NCI-H1092 treated with DMSO at 0.1 percent for 48 hours (cell line): Measurements from ENCODE around the gene MBTPS2.
A peak's percentile ranks its signal among the peaks of the same experiment; 100 is the strongest.
"Not testable (repeated sequence)": the region's sequence is repeated elsewhere in the genome, so short reads cannot be mapped to it uniquely, and the experiment has no call there.

Experiments
- DNase-seq: peaks from one replicate; lab custom pipeline; 2025; lab: John Stamatoyannopoulos, UW

Gene MBTPS2

DNA sequence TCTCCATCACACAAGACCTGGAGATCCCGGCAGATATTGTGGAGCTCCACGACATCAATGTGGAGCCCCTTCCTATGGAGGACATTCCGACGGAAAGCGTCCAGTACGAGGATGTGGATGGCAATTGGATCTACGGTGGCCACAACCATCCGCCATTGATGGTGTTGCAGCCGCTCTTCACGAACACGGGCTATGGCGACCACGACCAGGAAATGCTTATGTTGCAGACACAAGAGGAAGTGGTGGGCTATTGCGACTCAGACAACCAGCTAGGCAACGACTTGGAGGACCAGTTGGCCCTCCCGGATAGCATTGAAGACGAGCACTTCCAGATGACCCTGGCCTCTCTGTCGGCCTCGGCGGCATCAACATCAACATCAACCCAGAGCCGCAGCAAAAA, 17.1 kb downstream of the MBTPS2 start:
- no peak for DNase-seq

GRCh38 chrX:21863241-21863640, 23.8 kb downstream of the MBTPS2 start:
- no peak for DNase-seq

DNA sequence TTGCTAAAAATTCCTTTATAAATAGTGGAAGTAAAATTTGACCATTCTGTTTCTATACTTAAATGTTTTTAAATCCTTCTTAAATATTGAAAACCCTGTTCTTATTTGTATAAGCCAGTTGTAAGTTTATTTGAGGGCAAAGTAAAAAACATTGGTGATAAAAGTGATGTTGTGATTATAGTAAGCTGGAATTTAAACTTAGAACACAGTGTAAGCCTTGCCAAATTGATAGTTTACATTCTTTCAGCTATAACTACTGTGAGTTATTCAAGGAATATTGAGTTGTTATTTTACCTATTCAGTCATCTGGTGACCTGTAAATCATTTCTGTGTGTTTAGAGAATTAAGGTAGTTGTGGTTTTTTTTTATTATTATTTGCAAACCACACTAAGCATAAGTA, 26.0 kb downstream of the MBTPS2 start:
- DNase-seq = no peak

DNA sequence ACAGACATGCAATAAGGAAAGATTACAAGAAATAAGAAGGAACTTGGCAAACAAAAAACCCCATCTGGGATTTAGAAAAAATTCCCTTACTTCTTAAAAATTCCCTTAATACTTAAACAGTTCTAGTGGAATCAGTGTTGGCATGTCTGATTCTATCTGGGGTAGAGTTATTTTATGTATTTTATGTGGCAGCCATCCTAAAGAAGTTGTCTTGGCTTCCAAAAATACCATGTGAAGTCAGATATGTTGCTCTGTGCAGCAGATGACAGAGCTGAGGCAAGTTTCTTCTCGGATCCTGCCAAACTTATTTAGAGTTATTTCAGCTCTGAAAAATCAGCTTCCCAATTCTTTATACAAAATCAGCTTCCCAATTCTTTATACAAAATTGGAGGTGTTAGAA, 31.1 kb downstream of the MBTPS2 start:
- DNase-seq = no peak

DNA sequence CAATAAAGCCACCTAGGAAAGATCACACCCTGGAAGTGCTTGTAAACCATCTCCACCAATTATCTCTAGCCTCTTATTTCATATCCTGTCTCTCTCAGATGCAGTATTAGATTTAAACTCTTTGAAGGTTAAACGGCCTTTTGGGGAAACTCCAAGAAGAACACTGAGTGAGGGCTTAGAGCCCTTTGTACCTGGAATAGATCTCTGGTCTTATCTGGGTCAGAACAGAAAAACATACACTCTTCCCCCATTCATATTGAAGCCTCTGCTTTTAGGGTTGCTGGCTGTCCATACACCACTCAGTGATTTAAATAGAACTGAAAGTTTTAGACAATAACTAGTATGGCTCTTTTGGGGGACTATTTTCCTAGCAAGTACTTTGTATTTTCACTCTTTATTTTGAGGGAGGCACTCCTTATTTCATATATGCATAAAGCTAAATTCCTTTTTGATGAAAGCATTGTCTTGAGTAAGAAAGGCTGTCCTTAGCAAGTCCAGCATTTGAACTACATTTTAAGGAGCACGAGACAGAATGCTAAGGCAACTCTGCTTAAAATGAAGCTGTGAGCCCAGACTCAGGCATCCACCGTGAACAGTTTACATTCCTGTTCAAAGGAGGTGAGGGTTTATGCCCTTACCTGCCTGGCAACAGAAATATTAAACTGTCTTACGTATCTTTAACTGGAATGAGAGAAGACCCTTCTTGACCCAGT, 33.8 kb downstream of the MBTPS2 start:
- no peak for DNase-seq

- not testable (repeated sequence) for DNase-seq
Observed at GRCh38 chrX:21874182-21874581, 34.8 kb downstream of the MBTPS2 start.

DNA sequence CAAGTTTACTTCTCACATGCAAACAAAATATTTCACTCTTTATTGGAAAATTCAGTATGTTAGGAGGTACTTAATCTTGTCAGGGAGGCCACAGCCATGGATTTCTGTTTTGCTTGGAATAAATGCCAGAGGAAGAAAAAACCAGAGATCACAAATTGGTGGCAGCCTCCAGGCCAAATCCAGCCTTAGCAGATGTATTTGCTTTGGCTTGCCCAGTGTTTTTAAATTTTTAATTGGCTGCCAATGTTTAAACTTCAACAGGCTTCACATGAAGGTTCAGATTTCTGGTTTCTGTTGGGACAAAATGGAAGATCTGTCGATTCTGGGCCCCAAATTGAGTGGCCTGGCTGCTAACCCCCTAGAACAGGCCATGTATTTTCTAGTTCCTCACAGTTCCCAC, 35.6 kb downstream of the MBTPS2 start:
- DNase-seq = no peak

- no peak for DNase-seq
Observed at GRCh38 chrX:21881881-21882574, 42.6 kb downstream of the MBTPS2 start.

DNA sequence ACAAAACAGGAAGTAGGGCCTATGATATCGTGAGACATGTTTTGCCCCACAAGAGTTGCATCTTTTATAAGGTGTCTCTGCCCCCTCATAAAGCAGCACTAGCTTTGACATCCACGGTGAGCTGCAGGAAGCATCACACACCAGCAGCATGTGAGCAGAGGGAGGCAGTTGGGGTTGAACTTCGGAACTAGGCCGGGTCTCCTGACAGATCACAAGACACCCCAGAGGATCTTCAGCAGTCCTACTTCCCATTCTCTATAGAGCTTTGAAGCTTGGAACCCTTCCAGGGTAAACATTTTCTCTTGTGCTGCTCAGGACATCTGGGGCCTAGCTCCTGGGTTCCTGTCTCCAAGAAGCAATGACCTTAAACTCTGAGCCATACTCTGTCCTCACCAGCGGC, 43.8 kb downstream of the MBTPS2 start:
- DNase-seq = no peak

DNA sequence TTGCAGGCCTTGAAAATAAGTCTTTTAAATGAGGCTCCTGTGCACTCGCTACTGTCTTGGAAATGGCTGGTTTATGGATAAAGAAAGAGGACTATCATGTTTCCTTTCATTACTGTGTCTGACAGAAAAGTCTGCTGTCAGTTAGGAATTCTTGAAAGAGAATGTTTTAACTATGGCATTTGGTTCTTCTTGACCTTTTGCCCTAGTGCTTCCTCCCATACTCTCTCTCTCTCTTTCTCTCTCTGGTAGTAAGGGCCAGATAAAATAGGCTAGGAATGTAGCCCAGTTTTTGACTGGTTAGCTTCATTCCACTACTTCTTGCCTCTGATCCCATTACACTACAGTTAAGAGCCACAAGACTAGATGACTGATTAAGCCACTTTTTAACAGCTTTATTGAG, 46.2 kb downstream of the MBTPS2 start:
- no peak for DNase-seq

DNA sequence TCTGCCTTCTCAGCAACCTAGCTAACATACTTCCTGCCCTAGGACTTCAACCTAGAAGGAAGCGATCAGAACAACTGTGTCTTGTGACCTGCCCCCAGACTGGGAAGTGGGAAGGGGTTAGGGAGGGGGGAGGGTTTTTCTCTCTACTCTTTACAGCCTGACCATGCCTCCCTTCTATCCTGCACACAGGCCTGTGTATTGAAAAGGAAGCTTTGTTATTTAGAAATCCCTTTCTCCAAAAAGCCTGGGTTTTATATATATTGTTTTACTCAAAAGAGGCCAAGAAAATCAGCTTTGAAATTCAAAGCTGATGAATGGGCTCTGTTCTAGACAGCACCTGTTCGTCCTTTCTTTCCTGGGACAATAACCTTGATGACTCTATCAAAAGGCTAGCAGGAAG, 65.9 kb downstream of the MBTPS2 start:
- peak; percentile 15 for DNase-seq

- DNase-seq = no peak
Observed at GRCh38 chrX:21905953-21906352, 66.5 kb downstream of the MBTPS2 start.

DNA sequence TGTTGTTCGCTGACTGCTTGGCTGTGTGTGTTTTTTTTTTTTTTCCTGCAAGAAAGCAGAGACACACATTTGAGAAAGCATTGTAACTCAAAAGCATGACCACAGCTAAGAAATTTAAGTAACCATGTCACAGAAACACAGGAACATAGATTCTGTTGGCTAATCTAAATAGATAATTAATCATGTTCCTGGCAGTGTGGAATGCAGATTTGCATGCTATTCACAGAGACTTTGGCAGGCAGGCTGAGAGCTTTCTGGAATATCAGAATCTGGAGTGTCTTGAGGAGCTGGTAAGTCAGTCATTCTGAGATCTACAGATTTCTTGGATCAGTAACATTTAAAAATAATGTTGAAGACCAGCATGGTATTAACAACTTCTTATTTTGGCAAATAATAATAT, 67.8 kb downstream of the MBTPS2 start:
- DNase-seq = no peak

DNA sequence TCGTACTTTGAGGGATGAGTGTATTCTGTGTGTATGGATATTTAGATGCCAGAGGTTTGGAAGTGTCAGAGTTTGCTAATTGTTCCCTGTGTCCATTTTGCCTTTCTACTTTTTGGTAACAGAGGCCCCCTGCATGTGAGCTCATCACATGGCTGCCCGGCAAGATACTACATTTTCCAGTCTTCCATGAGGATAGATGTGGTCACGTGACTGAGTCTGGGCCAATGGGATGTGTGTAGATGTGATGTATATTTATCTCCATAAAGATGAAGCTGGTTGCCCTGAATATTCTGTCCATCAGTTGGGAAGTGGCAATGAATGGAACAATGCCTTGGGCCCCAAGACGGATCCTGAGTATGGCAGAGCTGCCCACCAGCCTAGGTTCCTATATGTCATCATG, 72.1 kb downstream of the MBTPS2 start:
- DNase-seq = no peak

DNA sequence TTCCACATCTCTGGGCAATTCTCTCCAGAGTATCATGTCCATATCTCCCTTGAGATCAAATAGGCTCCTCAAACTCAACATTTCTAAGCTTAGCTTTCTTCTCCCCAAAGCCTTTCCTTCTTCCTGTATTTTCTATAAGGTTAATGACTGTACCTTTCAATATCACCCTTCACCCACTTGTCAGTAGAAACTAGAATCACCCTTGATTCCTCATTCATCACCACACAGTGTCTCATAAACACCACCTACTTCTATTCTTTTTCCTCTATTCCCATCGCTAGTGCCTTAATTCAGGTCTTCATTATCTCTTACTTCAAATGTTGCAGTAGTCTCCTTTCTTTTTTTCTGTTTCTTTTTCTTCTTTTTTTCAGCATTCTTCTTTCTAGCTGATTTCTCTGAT, 72.8 kb downstream of the MBTPS2 start:
- DNase-seq = no peak

DNA sequence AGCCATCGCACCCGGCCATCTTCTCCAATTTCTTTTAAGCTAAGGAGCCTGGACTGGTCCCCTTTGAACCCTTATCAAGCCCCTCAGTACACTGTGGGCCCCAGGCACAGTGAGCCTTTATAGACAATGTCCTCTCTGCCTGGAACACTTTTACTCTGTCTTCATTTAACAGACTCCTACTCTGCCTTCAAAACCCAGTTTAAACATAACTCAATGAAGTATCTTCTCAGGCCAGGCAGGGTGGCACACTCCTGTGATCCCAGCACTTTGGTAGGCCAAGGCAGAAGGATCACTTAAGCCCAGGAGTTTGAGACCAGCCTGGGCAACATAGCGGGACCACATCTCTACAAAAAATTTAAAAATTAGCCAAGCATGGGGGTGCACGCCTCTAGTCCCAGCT, 73.6 kb downstream of the MBTPS2 start:
- DNase-seq = no peak

- DNase-seq = no peak
Observed at GRCh38 chrX:21926116-21926515, 86.7 kb downstream of the MBTPS2 start.

DNA sequence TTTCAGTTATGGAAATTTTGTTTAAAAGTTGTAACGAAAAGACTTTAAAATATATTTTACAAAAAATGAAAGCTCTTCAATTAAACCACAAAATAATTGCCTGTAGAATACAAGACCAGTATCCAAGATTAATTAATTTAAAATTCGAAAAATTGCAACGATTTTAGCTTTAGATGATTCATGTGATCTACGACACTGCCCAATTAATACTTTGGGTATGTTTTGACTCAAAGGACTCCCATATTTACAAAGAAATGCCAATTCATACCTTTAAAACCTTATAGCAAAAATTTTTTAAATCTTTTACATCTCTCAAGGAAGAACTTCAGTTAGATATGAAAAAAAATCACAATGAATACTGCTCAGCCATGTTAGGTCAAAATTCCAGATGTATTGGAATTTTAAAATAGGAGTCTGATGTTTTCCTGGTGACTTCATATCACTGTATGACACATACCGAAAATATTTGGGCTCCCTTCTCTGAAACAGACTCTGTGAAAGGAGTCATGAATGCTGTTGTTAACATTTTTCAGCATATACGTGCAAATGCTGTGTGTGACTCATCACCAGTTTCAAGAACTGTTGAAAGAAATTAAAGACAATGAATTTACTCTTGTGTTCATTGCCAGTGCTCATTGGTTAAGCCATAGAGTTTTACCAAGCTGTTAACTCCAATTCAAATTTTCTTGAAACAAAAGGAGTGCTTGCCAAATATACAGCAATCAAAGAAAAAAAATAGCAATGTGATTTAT, 87.3 kb downstream of the MBTPS2 start:
- no peak for DNase-seq

GRCh38 chrX:21929209-21929608, 89.8 kb downstream of the MBTPS2 start:
- no peak for DNase-seq

GRCh38 chrX:21930986-21931385, 91.6 kb downstream of the MBTPS2 start:
- no peak for DNase-seq

DNA sequence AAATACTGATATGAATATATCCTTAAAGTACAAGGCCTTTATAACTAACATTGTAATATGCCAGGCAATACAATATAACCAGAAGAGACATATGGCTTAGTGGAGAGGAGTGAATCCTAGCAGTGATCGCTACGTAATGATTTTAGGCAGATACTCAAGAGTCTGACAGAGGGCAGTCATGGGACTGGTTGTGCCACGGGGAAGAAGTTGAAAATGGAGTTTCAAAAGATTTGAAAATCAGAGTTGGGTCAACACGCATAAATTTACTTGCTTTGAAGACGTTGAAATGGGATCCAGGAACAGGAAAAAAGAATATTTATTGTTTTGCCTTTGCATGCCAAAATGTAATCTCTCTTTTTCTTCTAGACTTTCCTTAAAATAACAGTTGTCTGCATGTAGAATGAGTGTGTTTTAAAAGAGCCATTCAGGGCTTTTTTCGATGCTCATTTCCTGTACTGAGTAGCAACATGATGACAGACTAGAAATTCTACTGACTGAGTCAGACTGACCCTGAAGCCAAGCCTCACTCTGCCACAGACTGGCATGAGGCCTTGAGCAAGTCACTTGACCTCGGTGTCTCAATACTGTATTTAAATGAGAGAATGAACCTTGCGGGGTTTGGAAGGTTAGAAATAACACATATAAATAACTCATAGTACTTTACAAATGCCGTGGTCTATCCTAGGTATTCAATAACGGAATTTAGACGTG, 93.0 kb downstream of the MBTPS2 start:
- no peak for DNase-seq

GRCh38 chrX:21933077-21933476, 93.7 kb downstream of the MBTPS2 start:
- no peak for DNase-seq

GRCh38 chrX:21934414-21934813, 95.0 kb downstream of the MBTPS2 start:
- no peak for DNase-seq
